ENCODE measurements around the gene ASIC1.

DNA sequence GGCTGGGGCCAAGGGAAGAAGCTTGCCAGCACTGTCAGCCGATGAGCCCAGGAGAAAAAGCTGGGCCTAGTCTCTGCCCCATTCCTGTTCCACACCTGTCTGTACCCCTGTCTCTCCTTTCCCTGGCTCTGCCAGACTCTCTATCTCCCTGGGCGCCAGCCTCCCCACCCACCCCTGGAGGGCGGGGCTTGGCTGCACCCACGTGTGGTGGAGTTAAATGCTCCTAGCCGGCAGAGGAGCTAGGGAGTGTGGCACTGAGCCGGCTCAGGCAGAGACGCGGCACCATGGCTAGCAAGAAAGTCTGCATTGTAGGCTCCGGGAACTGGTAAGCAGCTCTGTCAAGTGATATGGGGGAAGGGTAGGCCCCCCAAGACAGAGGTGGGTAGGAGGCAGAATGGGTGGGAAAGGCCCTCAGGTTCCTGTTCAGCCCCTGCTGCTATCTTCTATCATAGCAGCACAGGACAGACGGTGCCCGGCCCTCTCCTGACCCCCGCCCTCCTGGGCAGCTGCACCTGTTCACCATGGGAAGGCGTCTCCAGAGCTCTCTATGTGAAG, 46.4 kb downstream of the ASIC1 start, which contains the start of gene GPD1:
- TF ChIP-seq, protein P1, sequence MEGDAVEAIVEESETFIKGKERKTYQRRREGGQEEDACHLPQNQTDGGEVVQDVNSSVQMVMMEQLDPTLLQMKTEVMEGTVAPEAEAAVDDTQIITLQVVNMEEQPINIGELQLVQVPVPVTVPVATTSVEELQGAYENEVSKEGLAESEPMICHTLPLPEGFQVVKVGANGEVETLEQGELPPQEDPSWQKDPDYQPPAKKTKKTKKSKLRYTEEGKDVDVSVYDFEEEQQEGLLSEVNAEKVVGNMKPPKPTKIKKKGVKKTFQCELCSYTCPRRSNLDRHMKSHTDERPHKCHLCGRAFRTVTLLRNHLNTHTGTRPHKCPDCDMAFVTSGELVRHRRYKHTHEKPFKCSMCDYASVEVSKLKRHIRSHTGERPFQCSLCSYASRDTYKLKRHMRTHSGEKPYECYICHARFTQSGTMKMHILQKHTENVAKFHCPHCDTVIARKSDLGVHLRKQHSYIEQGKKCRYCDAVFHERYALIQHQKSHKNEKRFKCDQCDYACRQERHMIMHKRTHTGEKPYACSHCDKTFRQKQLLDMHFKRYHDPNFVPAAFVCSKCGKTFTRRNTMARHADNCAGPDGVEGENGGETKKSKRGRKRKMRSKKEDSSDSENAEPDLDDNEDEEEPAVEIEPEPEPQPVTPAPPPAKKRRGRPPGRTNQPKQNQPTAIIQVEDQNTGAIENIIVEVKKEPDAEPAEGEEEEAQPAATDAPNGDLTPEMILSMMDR (conservative IDR thresholded peaks at IDR 0.05; ENCODE audit: low read depth, low read length), result no peak
- TF ChIP-seq FOS (IDR thresholded peaks at IDR 0.05; ENCODE audit: low read depth, low read length) (no peak), CEBPB (IDR thresholded peaks at IDR 0.05; ENCODE audit: low read depth, low read length) (no peak), SMC3 (IDR thresholded peaks at IDR 0.05; ENCODE audit: low read depth, low read length) (no peak), CHD1 (IDR thresholded peaks at IDR 0.05; ENCODE audit: low read depth, low read length) (no peak)

All from IMR-90 (cell line).